DOHH2 (cell line): ENCODE results near the gene SNRNP25.
A peak's percentile ranks its signal among the peaks of the same experiment; 100 is the strongest.
"Not testable (repeated sequence)": the region's sequence is repeated elsewhere in the genome, so short reads cannot be mapped to it uniquely, and the experiment has no call there.

ENCODE experiments used
- H3F3A ChIP-seq: fragments of 200-600 bp; sonication (generic), shearing (Covaris generic); 2 replicates; pipeline ENCODE4 v1.6.0; 2016; ENCODE audit warnings: antibody characterized with exemption, mild to moderate bottlenecking; ENCODE audit not compliant: control insufficient read depth, insufficient read depth
- H3K27ac ChIP-seq: fragments of 200-600 bp; sonication (generic); 2 replicates; pipeline ENCODE4 v1.5.1; 2014; ENCODE audit warnings: low read depth, mild to moderate bottlenecking, low read length, moderate library complexity
- H3K27me3 ChIP-seq: fragments of 200-600 bp; sonication (generic); 2 replicates; pipeline ENCODE4 v1.6.1; 2014; ENCODE audit warnings: mild to moderate bottlenecking, low read length, mixed read lengths; ENCODE audit not compliant: control insufficient read depth
- H3K36me3 ChIP-seq: fragments of 200-600 bp; sonication (generic); 2 replicates; pipeline ENCODE4 v1.6.1; 2014; ENCODE audit warnings: mild to moderate bottlenecking, low read length, moderate library complexity, mixed read lengths; ENCODE audit not compliant: control insufficient read depth
- H3K4me1 ChIP-seq: fragments of 200-600 bp; sonication (generic); 2 replicates; pipeline ENCODE4 v1.6.1; 2014; ENCODE audit warnings: mild to moderate bottlenecking, low read length, mixed read lengths; ENCODE audit not compliant: control insufficient read depth
- H3K4me2 ChIP-seq: fragments of 200-600 bp; sonication (generic); 2 replicates; pipeline ENCODE4 v1.6.0; 2014; ENCODE audit warnings: mild to moderate bottlenecking, low read length, moderate library complexity
- H3K4me3 ChIP-seq: fragments of 200-600 bp; sonication (generic); 2 replicates; pipeline ENCODE4 v1.5.1; 2014; ENCODE audit warnings: mild to moderate bottlenecking, low read length, mixed read lengths
- H3K79me2 ChIP-seq: fragments of 200-600 bp; sonication (generic); 2 replicates; pipeline ENCODE4 v1.6.1; 2014; ENCODE audit warnings: mild to moderate bottlenecking, low read length, mixed read lengths; ENCODE audit not compliant: control insufficient read depth
- H3K9me2 ChIP-seq: fragments of 200-600 bp; sonication (generic); replicated peaks from 2 replicates; pipeline ENCODE4 v1.6.1; 2014; ENCODE audit warnings: mild to moderate bottlenecking, low read length, mixed read lengths; ENCODE audit not compliant: control insufficient read depth
- H3K9me3 ChIP-seq: fragments of 200-600 bp; sonication (generic); 2 replicates; pipeline ENCODE4 v1.6.1; 2014; ENCODE audit warnings: antibody characterized with exemption, low read length, mixed read lengths; ENCODE audit not compliant: control insufficient read depth, insufficient read depth
- H4K20me1 ChIP-seq: fragments of 200-600 bp; sonication (generic); 2 replicates; pipeline ENCODE4 v1.6.0; 2014; ENCODE audit warnings: low read depth, mild to moderate bottlenecking, antibody characterized with exemption, low read length, moderate library complexity; ENCODE audit not compliant: control insufficient read depth, insufficient read depth
- EZH2phosphoT487 ChIP-seq: fragments of 200-600 bp; sonication (generic); IDR thresholded peaks from 2 replicates; pipeline ENCODE4 v1.6.1; 2017; ENCODE audit warnings: borderline replicate concordance, mild to moderate bottlenecking, antibody characterized with exemption, low read length, moderate library complexity, mixed read lengths
- TF ChIP-seq, protein P1 (sequence below): fragments of 200-600 bp; sonication (generic); IDR thresholded peaks from one replicate; pipeline ENCODE4 v1.5.1; 2014; ENCODE audit warnings: antibody characterized with exemption, mild to moderate bottlenecking, low read depth, low read length; ENCODE audit not compliant: poor library complexity, severe bottlenecking

Gene SNRNP25

DNA sequence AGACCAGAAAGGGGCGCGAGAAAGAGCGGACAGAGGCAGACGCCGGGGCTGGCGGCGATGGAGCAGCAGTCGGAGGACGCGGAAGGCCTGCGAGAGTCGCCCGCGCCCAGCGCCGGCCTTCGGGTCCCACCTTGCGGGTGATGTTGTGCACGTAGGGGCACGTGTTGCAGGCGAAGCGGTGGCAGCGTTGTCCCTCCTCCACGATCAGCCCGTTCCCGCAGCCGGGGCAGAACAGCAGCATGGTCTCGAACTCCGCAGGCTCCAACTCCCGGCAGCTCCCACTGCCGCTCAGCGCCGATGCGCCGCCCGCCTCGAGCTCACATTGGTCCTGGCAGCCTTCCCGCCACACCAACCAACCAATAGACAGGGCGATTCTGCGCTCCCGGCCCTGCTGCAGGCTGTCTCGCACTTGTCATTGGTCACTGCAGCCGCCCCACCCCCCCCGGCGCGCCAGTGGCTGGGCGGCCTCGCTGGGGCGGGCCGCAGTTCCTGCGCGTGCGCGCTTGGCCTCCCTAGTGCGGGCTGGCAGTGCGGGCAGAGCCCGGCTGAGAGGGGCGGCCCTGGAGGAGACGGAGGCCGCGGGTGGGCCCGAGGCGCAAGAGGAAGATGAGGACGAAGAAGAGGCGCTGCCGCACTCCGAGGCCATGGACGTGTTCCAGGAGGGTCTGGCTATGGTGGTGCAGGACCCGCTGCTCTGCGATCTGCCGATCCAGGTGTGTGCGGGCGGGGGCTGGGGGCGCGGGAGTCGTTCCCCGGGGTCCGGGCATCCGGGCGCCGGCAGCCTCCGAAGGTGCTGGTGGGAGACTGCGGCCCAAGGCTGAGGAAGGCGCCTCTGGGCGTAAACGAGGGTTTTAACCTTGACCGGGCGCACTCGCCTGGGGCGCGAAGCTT, at the start of gene SNRNP25, which contains the start of gene POLR3K:
Gene SNRNP25, plus strand, starts transcription at position 483 of the 891 bp plus-strand sequence. Its CDS starts 189 bp downstream, at position 672.
Gene POLR3K, minus strand, starts transcription at position 263 of the 891 bp plus-strand sequence. Its CDS starts 22 bp downstream, at position 241.
- peaks cover 69% of the 10 kb centered on the region for H3K36me3 ChIP-seq
- H3K4me1 ChIP-seq = peaks cover 22% of the 10 kb centered on the region
- no peaks in the 10 kb centered on the region for H3K9me2 ChIP-seq
- peaks cover 68% of the 10 kb centered on the region for H3K79me2 ChIP-seq
- TF ChIP-seq EZH2phosphoT487 = no peak
- TF ChIP-seq, protein P1, sequence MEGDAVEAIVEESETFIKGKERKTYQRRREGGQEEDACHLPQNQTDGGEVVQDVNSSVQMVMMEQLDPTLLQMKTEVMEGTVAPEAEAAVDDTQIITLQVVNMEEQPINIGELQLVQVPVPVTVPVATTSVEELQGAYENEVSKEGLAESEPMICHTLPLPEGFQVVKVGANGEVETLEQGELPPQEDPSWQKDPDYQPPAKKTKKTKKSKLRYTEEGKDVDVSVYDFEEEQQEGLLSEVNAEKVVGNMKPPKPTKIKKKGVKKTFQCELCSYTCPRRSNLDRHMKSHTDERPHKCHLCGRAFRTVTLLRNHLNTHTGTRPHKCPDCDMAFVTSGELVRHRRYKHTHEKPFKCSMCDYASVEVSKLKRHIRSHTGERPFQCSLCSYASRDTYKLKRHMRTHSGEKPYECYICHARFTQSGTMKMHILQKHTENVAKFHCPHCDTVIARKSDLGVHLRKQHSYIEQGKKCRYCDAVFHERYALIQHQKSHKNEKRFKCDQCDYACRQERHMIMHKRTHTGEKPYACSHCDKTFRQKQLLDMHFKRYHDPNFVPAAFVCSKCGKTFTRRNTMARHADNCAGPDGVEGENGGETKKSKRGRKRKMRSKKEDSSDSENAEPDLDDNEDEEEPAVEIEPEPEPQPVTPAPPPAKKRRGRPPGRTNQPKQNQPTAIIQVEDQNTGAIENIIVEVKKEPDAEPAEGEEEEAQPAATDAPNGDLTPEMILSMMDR = no peak
- no peaks in the 10 kb centered on the region for H3K9me3 ChIP-seq
- H3K27me3 ChIP-seq = no peaks in the 10 kb centered on the region
- H3K4me2 ChIP-seq = peak within 1 kb of the TSS; percentile 74
- H3K4me3 ChIP-seq = peak within 1 kb of the TSS; percentile 83
- peak within 1 kb of the TSS; percentile 74 for H3K27ac ChIP-seq
- H3F3A ChIP-seq = peaks cover 3% of the 10 kb centered on the region; the same call in 1 of the 2 replicates
- H4K20me1 ChIP-seq = 0 out of 2 replicates have a peak, but pooled peaks cover 10% of the 10 kb centered on the region

DNA sequence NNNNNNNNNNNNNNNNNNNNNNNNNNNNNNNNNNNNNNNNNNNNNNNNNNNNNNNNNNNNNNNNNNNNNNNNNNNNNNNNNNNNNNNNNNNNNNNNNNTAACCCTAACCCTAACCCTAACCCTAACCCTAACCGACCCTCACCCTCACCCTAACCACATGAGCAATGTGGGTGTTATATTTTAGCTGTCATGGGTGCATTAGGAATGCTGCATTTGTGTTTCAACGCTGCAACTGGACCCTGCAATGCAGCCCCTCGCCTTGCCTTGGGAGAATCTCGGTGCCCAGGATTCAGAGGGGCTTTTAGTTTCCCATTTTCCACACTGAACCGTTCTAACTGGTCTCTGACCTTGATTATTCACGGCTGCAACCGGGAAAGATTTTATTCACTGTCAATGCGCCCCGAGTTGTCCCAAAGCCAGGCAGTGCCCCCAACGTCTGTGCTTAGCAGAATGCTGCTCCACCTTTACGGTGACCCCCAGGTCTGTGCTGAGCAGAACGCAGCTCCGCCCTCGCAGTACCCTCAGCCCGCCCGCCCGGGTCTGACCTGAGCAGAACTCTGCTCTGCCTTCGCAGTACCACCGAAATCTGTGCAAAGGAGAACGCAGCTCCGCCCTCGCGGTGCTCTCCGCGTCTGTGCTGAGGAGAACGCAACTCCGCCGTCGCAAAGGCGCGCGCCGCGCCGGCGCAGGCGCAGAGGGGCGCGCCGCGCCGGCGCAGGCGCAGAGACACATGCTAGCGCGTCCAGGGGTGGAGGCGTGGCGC, 43.5 kb upstream of the SNRNP25 start:
- peak overlapping the region; percentile 52 for H3K4me3 ChIP-seq

DNA sequence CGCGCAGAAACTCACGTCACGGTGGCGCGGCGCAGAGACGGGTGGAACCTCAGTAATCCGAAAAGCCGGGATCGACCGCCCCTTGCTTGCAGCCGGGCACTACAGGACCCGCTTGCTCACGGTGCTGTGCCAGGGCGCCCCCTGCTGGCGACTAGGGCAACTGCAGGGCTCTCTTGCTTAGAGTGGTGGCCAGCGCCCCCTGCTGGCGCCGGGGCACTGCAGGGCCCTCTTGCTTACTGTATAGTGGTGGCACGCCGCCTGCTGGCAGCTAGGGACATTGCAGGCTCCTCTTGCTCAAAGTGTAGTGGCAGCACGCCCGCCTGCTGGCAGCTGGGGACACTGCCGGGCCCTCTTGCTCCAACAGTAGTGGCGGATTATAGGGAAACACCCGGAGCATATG, 42.9 kb upstream of the SNRNP25 start:
- H3K9me2 ChIP-seq, H3K36me3 ChIP-seq, H3K79me2 ChIP-seq, H3K4me3 ChIP-seq, H3K27ac ChIP-seq, H3K4me1 ChIP-seq, H3F3A ChIP-seq, H3K9me3 ChIP-seq, H3K27me3 ChIP-seq, H3K4me2 ChIP-seq, H4K20me1 ChIP-seq: not testable (repeated sequence)
- TF ChIP-seq, protein P1 = peak; percentile 43

More for the DNA sequence above, 43.5 kb upstream of the SNRNP25 start:
- Histone ChIP-seq H3K79me2 (no peaks in the 10 kb centered on the region), H3K27me3 (no peaks in the 10 kb centered on the region), H3K4me2 (no peak overlapping the region), H3K27ac (no peak overlapping the region), H3K4me1 (no peaks in the 10 kb centered on the region), H3F3A (no peaks in the 10 kb centered on the region), H4K20me1 (no peaks in the 10 kb centered on the region), H3K9me3 (no peaks in the 10 kb centered on the region), H3K36me3 (no peaks in the 10 kb centered on the region), H3K9me2 (no peaks in the 10 kb centered on the region)
- TF ChIP-seq, protein P1 = no peak
- no peak for TF ChIP-seq EZH2phosphoT487

DNA sequence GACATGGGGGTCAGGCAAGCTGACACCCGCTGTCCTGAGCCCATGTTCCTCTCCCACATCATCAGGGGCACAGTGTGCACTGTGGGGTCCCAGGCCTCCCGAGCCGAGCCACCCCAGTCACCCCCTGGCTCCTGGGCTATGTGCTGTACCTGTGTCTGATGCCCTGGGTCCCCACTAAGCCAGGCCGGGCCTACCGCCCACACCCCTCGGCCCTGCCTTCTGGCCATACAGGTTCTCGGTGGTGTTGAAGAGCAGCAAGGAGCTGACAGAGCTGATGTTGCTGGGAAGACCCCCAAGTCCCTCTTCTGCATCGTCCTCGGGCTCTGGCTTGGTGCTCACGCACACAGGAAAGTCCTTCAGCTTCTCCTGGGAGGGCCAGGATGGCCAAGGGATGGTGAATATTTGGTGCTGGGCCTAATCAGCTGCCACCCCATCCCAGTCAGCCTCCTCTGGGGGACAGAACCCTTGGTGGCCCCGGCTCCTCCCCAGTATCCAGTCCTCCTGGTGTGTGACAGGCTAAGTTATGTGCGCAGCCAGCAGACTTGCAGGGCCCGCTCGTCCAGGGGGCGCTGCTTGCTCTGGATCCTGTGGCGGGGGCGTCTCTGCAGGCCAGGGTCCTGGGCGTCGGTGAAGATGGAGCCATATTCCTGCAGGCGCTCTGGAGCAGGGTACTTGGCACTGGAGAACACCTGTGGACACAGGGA, 36.4 kb upstream of the SNRNP25 start:
- not testable (repeated sequence) for H4K20me1 ChIP-seq, H3K9me2 ChIP-seq, H3K4me1 ChIP-seq, H3F3A ChIP-seq, H3K4me2 ChIP-seq, H3K27me3 ChIP-seq, H3K9me3 ChIP-seq, H3K27ac ChIP-seq, H3K36me3 ChIP-seq, H3K79me2 ChIP-seq, H3K4me3 ChIP-seq

DNA sequence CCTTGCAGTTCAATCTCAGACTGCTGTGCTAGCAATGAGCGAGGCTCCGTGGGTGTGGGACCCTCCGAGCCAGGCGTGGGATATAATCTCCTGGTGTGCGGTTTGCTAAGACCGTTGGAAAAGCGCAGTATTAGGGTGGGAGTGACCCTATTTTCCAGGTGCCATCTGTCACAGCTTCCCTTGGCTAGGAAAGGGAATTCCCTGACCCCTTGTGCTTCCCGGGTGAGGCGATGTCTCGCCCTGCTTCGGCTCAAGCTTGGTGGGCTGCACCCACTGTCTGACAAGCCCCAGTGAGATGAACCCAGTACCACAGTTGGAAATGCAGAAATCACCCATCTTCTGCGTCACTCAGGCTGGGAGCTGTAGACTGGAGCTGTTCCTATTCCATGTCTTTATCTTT, 32.7 kb upstream of the SNRNP25 start:
- not testable (repeated sequence) for H4K20me1 ChIP-seq, H3K79me2 ChIP-seq, H3K4me2 ChIP-seq, H3K9me3 ChIP-seq, H3F3A ChIP-seq, H3K36me3 ChIP-seq, H3K4me3 ChIP-seq, H3K9me2 ChIP-seq, H3K4me1 ChIP-seq, H3K27ac ChIP-seq, H3K27me3 ChIP-seq
